WERI-Rb-1 (cell line): ENCODE results near the gene COL3A1.

Experiments
- DNase-seq: peaks from one replicate; pipeline ENCODE4 v3.0.0-alpha.2; 2020
- H3K27ac ChIP-seq: fragments of 250-450 bp; sonication (Bioruptor Pico); 2 replicates; pipeline ENCODE4 v1.5.1; 2020; ENCODE audit warnings: mild to moderate bottlenecking, moderate library complexity
- H3K27me3 ChIP-seq: fragments of 250-450 bp; sonication (Bioruptor Pico); 2 replicates; pipeline ENCODE4 v1.5.1; 2021; ENCODE audit warnings: mild to moderate bottlenecking, low read depth, moderate library complexity; ENCODE audit not compliant: insufficient read depth, severe bottlenecking
- H3K36me3 ChIP-seq: fragments of 250-450 bp; sonication (Bioruptor Pico); 2 replicates; pipeline ENCODE4 v1.5.1; 2020; ENCODE audit warnings: mild to moderate bottlenecking, moderate library complexity
- H3K4me3 ChIP-seq: 2 replicates; pipeline ENCODE4 v1.5.1; 2011; ENCODE audit warnings: low read depth, mild to moderate bottlenecking, control low read depth, low read length
- H3K9me3 ChIP-seq: fragments of 250-450 bp; sonication (Bioruptor Pico); 2 replicates; pipeline ENCODE4 v1.5.1; 2021; ENCODE audit warnings: mild to moderate bottlenecking, moderate library complexity; ENCODE audit not compliant: severe bottlenecking
- TF ChIP-seq, protein P1 (sequence below): IDR thresholded peaks from 2 replicates; pipeline ENCODE4 v1.5.1; 2011; ENCODE audit warnings: low read depth, mild to moderate bottlenecking, control low read depth, inconsistent platforms, low read length

The COL3A1 gene

DNA sequence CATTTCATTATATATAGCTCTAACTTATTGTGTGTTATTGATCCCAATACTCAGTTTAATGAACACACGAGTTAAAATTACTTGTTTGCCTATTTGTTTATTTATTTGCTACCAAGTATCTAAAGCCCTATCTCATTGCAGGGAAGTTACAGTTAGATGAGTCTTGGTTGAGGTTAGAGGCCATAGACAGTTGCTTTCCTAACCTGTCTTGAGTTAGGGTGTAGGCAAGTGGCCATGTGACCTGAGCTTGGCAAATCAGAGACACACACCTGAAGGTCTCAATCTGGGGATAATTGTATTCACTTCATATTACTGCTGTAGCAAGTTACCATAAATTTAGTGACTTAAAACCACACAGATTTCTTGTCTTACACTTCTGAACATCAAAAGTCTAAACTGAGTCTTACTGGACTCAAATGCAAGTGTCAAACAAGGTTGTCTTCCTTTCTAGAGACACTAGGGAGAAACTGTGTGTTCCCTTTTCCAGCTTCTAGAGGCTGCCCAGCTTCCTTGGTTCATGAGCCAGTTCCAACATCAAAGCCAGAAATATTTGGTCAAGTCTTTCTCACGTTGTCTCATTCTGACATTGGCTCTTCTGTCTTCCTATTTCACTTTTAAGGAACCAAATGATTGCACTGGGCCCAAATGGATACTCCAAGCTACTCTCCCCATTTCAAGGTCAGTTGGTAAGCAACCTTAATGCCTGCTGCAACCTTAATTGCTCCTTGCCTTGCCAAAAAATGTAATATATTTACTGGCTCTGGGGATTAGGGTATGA lies 39.7 kb downstream of the COL3A1 start:
- TF ChIP-seq, protein P1, sequence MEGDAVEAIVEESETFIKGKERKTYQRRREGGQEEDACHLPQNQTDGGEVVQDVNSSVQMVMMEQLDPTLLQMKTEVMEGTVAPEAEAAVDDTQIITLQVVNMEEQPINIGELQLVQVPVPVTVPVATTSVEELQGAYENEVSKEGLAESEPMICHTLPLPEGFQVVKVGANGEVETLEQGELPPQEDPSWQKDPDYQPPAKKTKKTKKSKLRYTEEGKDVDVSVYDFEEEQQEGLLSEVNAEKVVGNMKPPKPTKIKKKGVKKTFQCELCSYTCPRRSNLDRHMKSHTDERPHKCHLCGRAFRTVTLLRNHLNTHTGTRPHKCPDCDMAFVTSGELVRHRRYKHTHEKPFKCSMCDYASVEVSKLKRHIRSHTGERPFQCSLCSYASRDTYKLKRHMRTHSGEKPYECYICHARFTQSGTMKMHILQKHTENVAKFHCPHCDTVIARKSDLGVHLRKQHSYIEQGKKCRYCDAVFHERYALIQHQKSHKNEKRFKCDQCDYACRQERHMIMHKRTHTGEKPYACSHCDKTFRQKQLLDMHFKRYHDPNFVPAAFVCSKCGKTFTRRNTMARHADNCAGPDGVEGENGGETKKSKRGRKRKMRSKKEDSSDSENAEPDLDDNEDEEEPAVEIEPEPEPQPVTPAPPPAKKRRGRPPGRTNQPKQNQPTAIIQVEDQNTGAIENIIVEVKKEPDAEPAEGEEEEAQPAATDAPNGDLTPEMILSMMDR, result no peak
- H3K27ac ChIP-seq, result no peak overlapping the region

DNA sequence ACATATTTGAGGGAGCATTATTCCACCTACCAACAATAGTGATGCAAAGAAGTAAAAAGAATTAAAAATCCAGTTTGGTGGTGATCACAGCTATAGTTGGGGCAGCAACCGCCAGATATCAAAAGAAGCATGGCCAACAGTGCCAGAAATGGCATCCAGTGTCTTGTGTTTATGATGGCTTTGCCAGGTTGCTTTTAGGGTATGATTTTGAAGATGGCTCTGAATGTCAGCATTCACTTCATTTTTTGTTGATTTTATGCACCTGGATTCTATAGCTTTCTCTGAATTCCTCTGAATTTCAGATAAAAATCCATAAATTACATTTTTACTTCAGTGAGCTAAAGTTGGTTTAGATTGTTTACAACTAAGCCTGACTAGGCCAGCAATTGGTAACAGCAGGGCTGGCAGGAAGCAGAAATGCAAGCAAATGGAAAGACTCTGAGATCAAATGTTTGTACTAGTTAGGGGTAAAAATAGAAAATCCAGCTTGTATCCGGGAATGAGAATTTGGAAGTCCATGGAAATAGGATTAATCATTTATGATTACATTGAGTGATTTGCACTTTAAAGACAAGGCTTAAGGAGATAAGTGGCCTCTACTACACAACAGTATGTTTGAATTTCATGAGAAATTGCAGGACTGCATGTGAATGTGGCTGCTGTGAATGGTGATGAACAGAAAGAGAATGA lies 40.4 kb downstream of the COL3A1 start:
- H3K9me3 ChIP-seq, result no peaks in the 10 kb centered on the region
- H3K4me3 ChIP-seq, result no peak overlapping the region
- no peaks in the 10 kb centered on the region for H3K36me3 ChIP-seq
- H3K27ac ChIP-seq, result no peak overlapping the region
- H3K27me3 ChIP-seq, result no peaks in the 10 kb centered on the region
- TF ChIP-seq, protein P1, result no peak
- DNase-seq, result no peak

More for the DNA sequence above, 39.7 kb downstream of the COL3A1 start:
- Histone ChIP-seq H3K4me3 (no peak overlapping the region), H3K27me3 (no peaks in the 10 kb centered on the region), H3K9me3 (no peaks in the 10 kb centered on the region), H3K36me3 (no peaks in the 10 kb centered on the region)
- DNase-seq, result no peak

DNA sequence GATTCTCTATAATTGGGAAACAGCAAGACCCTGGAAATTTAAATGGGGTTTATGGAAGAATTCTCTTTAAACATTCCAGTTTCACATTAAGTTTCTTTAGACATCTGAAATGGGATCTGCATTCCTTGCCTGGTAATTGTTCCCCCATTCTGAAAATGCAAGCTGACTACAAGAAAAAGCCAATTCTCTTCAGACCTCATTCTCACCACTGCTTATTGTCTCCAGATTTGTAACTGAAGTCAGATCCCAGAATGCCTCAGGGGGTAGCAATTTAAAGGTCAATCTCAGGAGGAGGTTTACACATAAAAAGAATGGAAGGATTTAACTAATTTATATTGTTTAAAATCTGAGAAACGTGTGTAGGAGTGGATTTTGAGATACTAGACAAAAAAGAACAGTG lies 41.2 kb downstream of the COL3A1 start:
- no peak for DNase-seq
- H3K4me3 ChIP-seq, result no peak overlapping the region
- H3K36me3 ChIP-seq, result no peaks in the 10 kb centered on the region
- TF ChIP-seq, protein P1, result no peak
- H3K9me3 ChIP-seq, result no peaks in the 10 kb centered on the region
- H3K27ac ChIP-seq, result no peak overlapping the region
- no peaks in the 10 kb centered on the region for H3K27me3 ChIP-seq

DNA sequence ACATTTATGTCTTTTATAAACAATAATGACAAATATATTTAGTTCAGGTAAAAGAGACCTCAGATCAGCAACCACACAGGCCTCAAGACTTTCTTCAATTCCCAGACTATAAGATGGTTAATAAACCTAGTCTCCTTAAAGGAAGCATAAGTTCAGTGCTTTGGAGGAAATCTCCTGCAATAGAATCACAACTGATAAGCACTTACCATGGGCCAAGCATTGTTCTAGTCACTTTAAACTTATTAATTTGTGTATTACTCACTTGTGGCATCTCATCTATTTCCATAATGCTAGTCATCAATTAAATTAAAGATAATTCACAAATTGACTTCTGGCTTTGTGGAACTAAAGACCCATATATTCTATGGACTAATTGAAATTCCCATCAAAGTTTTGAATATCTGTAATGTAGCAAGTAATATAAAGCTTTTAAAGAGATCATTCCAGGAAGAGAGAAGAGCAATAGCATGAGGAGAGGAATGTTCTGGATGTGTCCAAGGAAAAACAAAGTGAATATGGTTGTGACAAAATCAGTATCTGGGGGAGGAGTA lies 42.2 kb downstream of the COL3A1 start:
- Histone ChIP-seq H3K27me3 (no peaks in the 10 kb centered on the region), H3K4me3 (no peak overlapping the region), H3K27ac (no peak overlapping the region), H3K9me3 (no peaks in the 10 kb centered on the region), H3K36me3 (no peaks in the 10 kb centered on the region)
- no peak for DNase-seq
- TF ChIP-seq, protein P1, result no peak

DNA sequence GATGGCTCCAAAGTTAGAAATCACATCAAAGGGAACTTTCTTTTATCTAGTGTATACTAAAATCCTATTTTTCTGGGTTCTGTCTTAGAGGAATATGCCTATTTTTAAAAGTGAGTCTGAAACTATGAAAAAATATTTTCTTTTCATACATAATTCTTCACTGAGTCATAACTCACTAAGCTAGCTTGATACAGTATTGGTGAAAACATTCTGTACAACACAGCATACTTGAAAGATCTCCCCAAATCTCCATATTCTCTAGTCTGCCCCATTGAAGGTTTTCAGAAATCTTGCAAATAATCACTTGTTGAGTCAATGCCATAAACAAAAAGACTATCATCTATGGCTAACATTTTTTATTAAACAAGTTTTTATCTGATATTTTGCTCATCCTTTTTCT lies 44.5 kb downstream of the COL3A1 start:
- Histone ChIP-seq H3K4me3 (no peak overlapping the region), H3K27ac (no peak overlapping the region), H3K27me3 (no peaks in the 10 kb centered on the region), H3K9me3 (no peaks in the 10 kb centered on the region), H3K36me3 (no peaks in the 10 kb centered on the region)
- DNase-seq, result no peak
- TF ChIP-seq, protein P1, result no peak
